HT1080 (cell line): ENCODE results near the gene CSE1L. TPM values are rescaled to one million over a fixed set of nuclear protein-coding genes. Genes with fewer than 3 reads are reported as not detected.
"Not testable (repeated sequence)": the region's sequence is repeated elsewhere in the genome, so short reads cannot be mapped to it uniquely, and the experiment has no call there.

ENCODE experiments used
- DNase-seq: peaks from one replicate; pipeline ENCODE4 v3.0.0-alpha.2; 2015; ENCODE audit warnings: low read depth
- small RNA-seq: library from RNA; depleted of rRNA; stranded (forward); fragments of <200 nt; gene quantifications from one replicate; pipeline ENCODE3, GENCODE V24; 2014
- total RNA-seq: library from RNA; depleted of rRNA; stranded (reverse); fragments of >200 nt; shearing (Covaris generic); gene quantifications from 2 replicates; pipeline ENCODE4 v1.2.3, GENCODE V29; 2014; rRNA removed

Gene CSE1L
- total RNA-seq, 1 experiment from 2014 or later: 185 TPM

GRCh38 chr20:49118307-49118706, 72.2 kb downstream of the CSE1L start:
- DNase-seq: no peak

GRCh38 chr20:49119988-49120387, 73.9 kb downstream of the CSE1L start:
- DNase-seq: no peak

- DNase-seq: no peak
Measured at GRCh38 chr20:49122920-49123319, 76.8 kb downstream of the CSE1L start.

- no peak for DNase-seq
Measured at GRCh38 chr20:49123982-49124381, 77.9 kb downstream of the CSE1L start.

- DNase-seq: peak; percentile 58
Measured at GRCh38 chr20:49132995-49133478, 86.9 kb downstream of the CSE1L start.

GRCh38 chr20:49133571-49133970, 87.5 kb downstream of the CSE1L start:
- no peak for DNase-seq

GRCh38 chr20:49134797-49135196, 88.7 kb downstream of the CSE1L start:
- DNase-seq: not testable (repeated sequence)

GRCh38 chr20:49136817-49137571, 90.9 kb downstream of the CSE1L start:
- no peak for DNase-seq

- DNase-seq: no peak
Measured at GRCh38 chr20:49138431-49138830, 92.3 kb downstream of the CSE1L start.

- no peak for DNase-seq
Measured at GRCh38 chr20:49140411-49140810, 94.3 kb downstream of the CSE1L start.

- DNase-seq: no peak
Measured at GRCh38 chr20:49140834-49141233, 94.7 kb downstream of the CSE1L start.

Small RNA genes lying within 50 kb of the gene (small RNA-seq; reads per million reads assigned to genes)
- not detected for gene SNAP23P1

Other genes starting within 250 kb of the CSE1L start
- 32.6 and 36.3 TPM in 2 replicates for gene PREX1, start 218.3 kb upstream of the CSE1L start, total RNA-seq
- gene ARFGEF2, start 124.6 kb upstream of the CSE1L start, total RNA-seq: 21.7 and 31.0 TPM in 2 replicates
- 53.6 and 69.0 TPM in 2 replicates for gene STAU1, start 142.0 kb downstream of the CSE1L start, total RNA-seq
- 61.9 and 68.6 TPM in 2 replicates for gene DDX27, start 173.1 kb downstream of the CSE1L start, total RNA-seq
- 34.1 and 37.4 TPM in 2 replicates for gene ZNFX1, start 231.7 kb downstream of the CSE1L start, total RNA-seq